Heart right ventricle (tissue), 16 donors: Measurements from ENCODE around the gene RUNX3. TPM values are rescaled to one million over a fixed set of nuclear protein-coding genes. Genes with fewer than 3 reads are reported as not detected.

Experiments used
- ATAC-seq, 8 donors: fragments of 200-7000 bp; cut with Tn5 transposase; one replicate each; pipeline ENCODE4 v1.9.1; 2020; ENCODE audit warnings: mild to moderate bottlenecking in 8 of 8, moderate library complexity in 8 of 8, moderate number of reproducible peaks in 1 of 8
- DNase-seq, 2 donors: peaks; one replicate each; pipeline ENCODE4 v3.0.0-alpha.2; 2020
- H3K27ac ChIP-seq, 10 donors: fragments of 200-600 bp; sonication (generic) in 2 of 10; one replicate each; pipeline versions ENCODE4 v1.5.0 to v1.8.0; 2020 to 2022; ENCODE audit warnings: mild to moderate bottlenecking in 3 of 10
- H3K27me3 ChIP-seq, 7 donors: fragments of 200-600 bp; one replicate each; pipeline ENCODE4 v1.8.0; 2021 to 2022; ENCODE audit warnings: mild to moderate bottlenecking in 2 of 7
- H3K36me3 ChIP-seq, 9 donors: fragments of 200-600 bp; sonication (generic) in 1 of 9; one replicate each; pipeline versions ENCODE4 v1.5.0 to v1.8.0; 2020 to 2022; ENCODE audit warnings: mild to moderate bottlenecking in 2 of 9
- H3K4me1 ChIP-seq, 9 donors: fragments of 200-600 bp; sonication (generic) in 1 of 9; one replicate each; pipeline versions ENCODE4 v1.5.0 to v1.8.0; 2020 to 2022; ENCODE audit warnings: mild to moderate bottlenecking in 4 of 9
- H3K4me3 ChIP-seq, 10 donors: fragments of 200-600 bp; sonication (generic) in 2 of 10; one replicate each; pipeline versions ENCODE4 v1.5.0 to v1.8.0; 2020 to 2022; ENCODE audit warnings: mild to moderate bottlenecking in 7 of 10, moderate library complexity in 2 of 10
- H3K9me3 ChIP-seq, 11 donors: fragments of 200-600 bp in 10 of 11; sonication (generic) in 2 of 11; one replicate each; pipeline versions ENCODE4 v1.5.0 to v1.8.0; 2013 to 2022; ENCODE audit warnings: mild to moderate bottlenecking in 2 of 11, control low read depth in 1 of 11, moderate library complexity in 1 of 11
- WGBS, 2 donors: extraction: QIAGEN DNeasy Blood & Tissue Kit; methylation state at CpG; one replicate each; pipeline ENCODE4 v1.1.7; 2013; ENCODE audit warnings: inconsistent platforms in 1 of 2; 5-methylcytosine and 5-hydroxymethylcytosine counted together
- intact Hi-C, 10 donors: fragments of 100-400 bp; cut with DNase I; formaldehyde crosslinking; loops; one replicate each; pipeline versions ENCODE4 v1.11.1 to v1.14.2; 2022
- microRNA-seq, 2 donors: library from miRNA; unstranded; fragments of <30 nt; microRNA quantifications; one replicate each; pipeline ENCODE4 v1.2.0, GENCODE V29; 2021
- polyA plus RNA-seq, 2 donors: library from polyadenylated mRNA; stranded (reverse); fragments of 200-250 nt; gene quantifications; one replicate each; pipeline ENCODE4 v1.2.3, GENCODE V29; 2013
- total RNA-seq, 10 donors: library from RNA; stranded (reverse); fragmentation: NEBNext Ultra II Directional in 3 of 10; extraction: Animal tissue kit (Norgen Biotek cat#: 25700) in 3 of 10; gene quantifications; one replicate each; pipeline versions ENCODE4 v1.2.1 to v1.2.4, GENCODE V29; 2021 to 2023
- TF ChIP-seq, protein P1 (sequence below), 9 donors: fragments of 200-600 bp; sonication (generic) in 2 of 9; IDR thresholded peaks; one replicate each; pipeline versions ENCODE4 v1.5.0 to v1.8.0; 2021 to 2022; ENCODE audit warnings: antibody characterized with exemption in 9 of 9, mild to moderate bottlenecking in 5 of 9, moderate library complexity in 1 of 9
- donor health status: Arrhythmogenic right ventricular cardiomyopathy.
- donor health status: ischemic (EF 13 %, LVEDD 7.1; RV severe dilation, severe dysfunction).
- donor health status: healthy with polysubstance abuse.
- donor health status: DM: no; HTN: yes; CAD: no.
- donor health status: DM: no; HTN: no; CAD: no.
- donor health status: ischemic (EF 25% LVEDD 6.9; RV normal size, moderate dysfunction).
- donor health status: ischemic (EF 25% LVEDD 5.7; RV mildly dilated, moderate dysfunction).
- donor health status: healthy.
- donor health status: DM: yes; HTN: yes; CAD: no.
- donor health status: Ischemic cardiomyopathy.
- donor health status: ischemic (EF 35%, LVEDD 5.7; RV mildly dilated, moderate dysfunction).
- donor health status: nonischemic (EF 11% LVEDD 7.7; RV severe dilation, severe dysfunction).
- donor health status: DM: yes; HTN: yes; CAD: no.
- donor health status: PGD.
- donor health status: ischemic (EF 29% LVEDD 5.4; RV normal size, mild dysfunction).
- donor health status: nonischemic (EF 23%, LVEDD 6.1; RV moderate dilation, normal function).

The RUNX3 gene
- total and polyA plus RNA-seq, 12 donors, result 0.07 to 5.9 (median 0.38) TPM

DNA sequence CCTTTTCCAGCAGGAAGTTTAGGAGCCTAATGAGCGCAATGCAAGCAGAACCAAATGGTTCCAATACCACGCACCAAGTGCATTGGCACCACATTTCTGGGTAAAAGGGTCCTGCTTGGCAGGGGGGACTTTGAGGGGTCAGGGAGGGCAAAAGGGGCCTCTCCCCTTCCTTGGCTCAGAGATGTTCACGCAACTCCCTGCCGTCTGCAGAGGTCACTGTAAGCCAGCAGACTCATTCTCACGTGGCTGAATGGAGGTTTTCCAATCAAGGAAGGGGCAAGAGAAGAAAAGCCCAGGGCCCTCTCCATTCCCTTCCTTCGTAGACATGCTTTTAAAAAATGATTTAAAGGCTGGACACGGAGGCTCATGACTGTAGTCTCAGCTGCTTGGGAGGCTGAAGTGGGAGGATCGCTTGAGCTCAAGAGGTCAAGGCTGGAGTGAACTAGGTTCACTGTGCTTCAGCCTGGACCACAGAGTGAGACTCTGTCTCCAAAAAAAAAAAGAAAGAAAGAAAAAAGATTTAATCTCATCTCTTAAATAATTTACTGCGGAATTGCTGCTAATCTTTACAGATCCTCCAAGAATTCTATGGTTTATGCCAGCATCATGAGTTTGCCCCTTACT is 80.3 kb downstream of the RUNX3 start:
- Histone ChIP-seq H3K4me3 (no peak overlapping the region), H3K27me3 (no peaks in the 10 kb centered on the region), H3K27ac (no peak overlapping the region), H3K4me1 (peaks cover 0 to 32% (median 17%) of the 10 kb centered on the region in 9 donors), H3K9me3 (no peaks in the 10 kb centered on the region), H3K36me3 (peaks cover 0 to 22% (median 0%) of the 10 kb centered on the region in 9 donors)
- intact Hi-C loops, result loop anchor here (2.0 to 10.0 kb wide), 14 partner anchors 48 to 358 kb away; no protein-coding TSS in a partner anchor
- ATAC-seq (no peak), DNase-seq (peak in 1 of 2 donors; percentile 22)
- TF ChIP-seq, protein P1, sequence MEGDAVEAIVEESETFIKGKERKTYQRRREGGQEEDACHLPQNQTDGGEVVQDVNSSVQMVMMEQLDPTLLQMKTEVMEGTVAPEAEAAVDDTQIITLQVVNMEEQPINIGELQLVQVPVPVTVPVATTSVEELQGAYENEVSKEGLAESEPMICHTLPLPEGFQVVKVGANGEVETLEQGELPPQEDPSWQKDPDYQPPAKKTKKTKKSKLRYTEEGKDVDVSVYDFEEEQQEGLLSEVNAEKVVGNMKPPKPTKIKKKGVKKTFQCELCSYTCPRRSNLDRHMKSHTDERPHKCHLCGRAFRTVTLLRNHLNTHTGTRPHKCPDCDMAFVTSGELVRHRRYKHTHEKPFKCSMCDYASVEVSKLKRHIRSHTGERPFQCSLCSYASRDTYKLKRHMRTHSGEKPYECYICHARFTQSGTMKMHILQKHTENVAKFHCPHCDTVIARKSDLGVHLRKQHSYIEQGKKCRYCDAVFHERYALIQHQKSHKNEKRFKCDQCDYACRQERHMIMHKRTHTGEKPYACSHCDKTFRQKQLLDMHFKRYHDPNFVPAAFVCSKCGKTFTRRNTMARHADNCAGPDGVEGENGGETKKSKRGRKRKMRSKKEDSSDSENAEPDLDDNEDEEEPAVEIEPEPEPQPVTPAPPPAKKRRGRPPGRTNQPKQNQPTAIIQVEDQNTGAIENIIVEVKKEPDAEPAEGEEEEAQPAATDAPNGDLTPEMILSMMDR (IDR thresholded peaks at IDR 0.05), result peak in 7 of 9 donors; percentile 14 to 54 (median 41)
- WGBS, 2 donors, result 61 to 64% methylated on average over 9 of the region's 9 CpGs

Small RNA genes within 50 kb of the gene (microRNA-seq; reads per million reads assigned to microRNA genes)
- gene MIR6731, result 0 reads per million in 2 donors

Other genes with a start within 250 kb of the RUNX3 start
- gene CLIC4, start 184.8 kb downstream of the RUNX3 start, total RNA-seq, result 100 to 1,000 TPM; 256 to 511 (median 353) TPM
- 100 to 1,000 TPM in 1 of 2 donors, 10 to 100 TPM in 1; 90.8 to 308 TPM for gene CLIC4, start 184.8 kb downstream of the RUNX3 start, polyA plus RNA-seq